Activated CD8-positive, alpha-beta memory T cell treated with anti-CD3 and anti-CD28 coated beads for 48 hours (primary cell): ENCODE results near the gene AANAT.

Experiments used
- DNase-seq, 3 experiments: peaks; one replicate each; pipeline ENCODE4 v3.0.0-alpha.2; 2020; ENCODE audit warnings: low read depth in 2 of 3, low spot score in 2 of 3

The AANAT gene

GRCh38 chr17:76441686-76442340 is 25.6 kb upstream of the AANAT start:
- DNase-seq: no peak

DNA sequence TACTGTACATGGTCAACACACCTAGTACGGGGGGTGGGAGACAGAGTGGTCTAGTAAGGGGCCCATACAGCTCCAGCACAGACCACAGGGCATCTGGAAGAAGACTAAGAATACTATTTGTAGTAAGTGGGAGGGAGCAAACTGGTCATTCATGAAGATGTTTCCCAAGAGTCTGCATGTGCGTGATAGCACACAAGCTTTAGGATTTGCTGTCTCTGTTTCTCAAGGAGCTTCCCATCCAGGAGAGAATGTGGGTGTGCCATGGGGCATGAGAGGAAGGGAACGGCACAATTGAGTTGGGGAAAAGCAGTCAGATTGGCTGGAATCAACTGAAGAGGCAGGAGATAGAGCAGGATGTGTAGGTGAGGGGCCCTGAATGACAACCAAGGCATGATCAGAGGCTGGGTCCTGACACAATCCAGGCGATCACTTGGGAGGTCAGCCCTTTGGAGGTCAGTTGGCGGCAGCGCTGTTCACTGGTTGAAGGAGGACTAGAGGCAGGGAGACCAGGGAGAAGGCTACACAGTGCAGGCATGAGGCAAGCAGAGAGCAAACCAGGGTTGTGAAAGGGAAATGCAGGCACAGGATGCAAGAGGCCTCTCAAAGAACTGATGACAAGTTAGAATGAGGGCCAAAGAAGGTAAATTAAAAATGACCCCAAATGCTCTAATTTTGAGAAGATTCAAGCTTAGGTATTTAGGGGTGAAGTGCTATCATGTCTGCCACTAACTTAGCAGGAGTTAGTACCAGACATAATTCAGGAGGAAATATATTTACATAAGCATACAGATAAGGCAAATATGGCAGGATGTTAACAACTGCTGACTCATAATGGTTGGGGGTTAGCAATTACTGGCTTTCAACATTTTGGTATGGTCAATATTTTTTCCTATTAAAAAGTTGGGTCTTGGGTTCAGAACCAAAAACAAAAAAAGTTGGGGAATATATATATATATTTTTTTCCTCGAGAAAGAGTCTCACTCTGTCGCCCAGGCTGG is 24.8 kb upstream of the AANAT start:
- no peak for DNase-seq

GRCh38 chr17:76444518-76445311 is 22.7 kb upstream of the AANAT start:
- no peak for DNase-seq

GRCh38 chr17:76445697-76446448 is 21.5 kb upstream of the AANAT start:
- no peak for DNase-seq

GRCh38 chr17:76446449-76447231 is 20.8 kb upstream of the AANAT start:
- no peak for DNase-seq

GRCh38 chr17:76447931-76448652 is 19.3 kb upstream of the AANAT start:
- DNase-seq: no peak

- no peak for DNase-seq
Observed at GRCh38 chr17:76449126-76449525, 18.3 kb upstream of the AANAT start.

GRCh38 chr17:76451506-76451905 is 15.9 kb upstream of the AANAT start:
- no peak for DNase-seq

- DNase-seq: no peak
Observed at GRCh38 chr17:76452127-76452659, 15.2 kb upstream of the AANAT start.

DNA sequence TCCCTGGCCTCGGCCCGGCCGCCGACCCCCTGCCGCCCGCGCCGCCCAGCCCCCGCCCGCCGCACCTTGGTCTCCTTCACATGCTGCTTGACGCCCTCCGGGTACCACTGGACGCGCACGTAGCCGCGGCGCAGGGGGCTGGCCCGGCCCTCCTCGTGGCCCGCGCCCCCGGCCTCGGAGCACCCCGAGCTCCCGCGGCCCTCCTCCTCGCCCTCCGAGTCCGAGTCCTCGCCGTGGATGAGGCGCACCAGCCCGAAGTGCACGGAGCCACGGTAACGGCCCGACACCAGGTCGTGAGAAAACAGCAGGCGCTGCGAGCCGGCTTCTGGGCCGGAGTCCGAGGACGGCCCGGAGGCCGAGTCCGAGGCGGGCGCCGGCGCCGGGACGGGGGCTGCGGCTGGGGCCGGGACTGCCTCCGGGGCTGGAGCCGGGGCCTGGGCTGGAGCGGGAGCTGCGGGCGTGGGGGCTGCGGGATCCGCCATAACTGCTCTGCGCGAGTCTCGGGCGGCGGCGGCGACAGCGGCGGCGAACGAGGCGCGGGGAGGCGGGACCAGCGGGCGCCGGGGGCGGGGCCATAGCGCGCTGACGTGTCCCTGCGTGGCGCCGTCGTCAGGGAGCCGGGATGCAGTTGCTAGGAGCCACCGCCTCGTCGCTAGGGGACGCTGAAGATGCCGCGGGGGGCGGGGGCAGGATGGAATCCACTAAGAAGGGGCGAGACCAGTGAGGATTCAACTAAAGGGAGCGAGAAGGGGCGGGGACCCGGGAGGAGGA is 14.6 kb upstream of the AANAT start, which contains the start of gene UBE2O:
TSS of gene UBE2O (minus strand) at position 493 of the 771 bp plus-strand sequence. CDS start at position 482, 11 bp downstream.
- DNase-seq: peak; percentile 83 to 85 (median 84)

DNA sequence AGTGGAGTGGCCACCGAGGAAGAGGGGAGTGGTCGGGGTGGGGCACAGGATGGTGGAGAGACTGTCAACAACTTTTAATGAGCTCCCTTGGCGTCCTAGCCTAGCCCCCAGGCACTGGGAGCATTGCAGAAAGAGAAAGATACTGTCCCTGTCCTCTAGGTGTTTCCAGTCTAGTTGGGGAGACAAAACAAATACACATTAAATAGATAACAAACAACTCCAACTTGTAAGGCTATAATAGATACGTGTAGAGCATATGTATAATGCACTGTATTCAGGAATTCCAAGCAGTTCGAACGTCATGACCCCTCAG is 14.0 kb upstream of the AANAT start:
- DNase-seq: no peak

DNA sequence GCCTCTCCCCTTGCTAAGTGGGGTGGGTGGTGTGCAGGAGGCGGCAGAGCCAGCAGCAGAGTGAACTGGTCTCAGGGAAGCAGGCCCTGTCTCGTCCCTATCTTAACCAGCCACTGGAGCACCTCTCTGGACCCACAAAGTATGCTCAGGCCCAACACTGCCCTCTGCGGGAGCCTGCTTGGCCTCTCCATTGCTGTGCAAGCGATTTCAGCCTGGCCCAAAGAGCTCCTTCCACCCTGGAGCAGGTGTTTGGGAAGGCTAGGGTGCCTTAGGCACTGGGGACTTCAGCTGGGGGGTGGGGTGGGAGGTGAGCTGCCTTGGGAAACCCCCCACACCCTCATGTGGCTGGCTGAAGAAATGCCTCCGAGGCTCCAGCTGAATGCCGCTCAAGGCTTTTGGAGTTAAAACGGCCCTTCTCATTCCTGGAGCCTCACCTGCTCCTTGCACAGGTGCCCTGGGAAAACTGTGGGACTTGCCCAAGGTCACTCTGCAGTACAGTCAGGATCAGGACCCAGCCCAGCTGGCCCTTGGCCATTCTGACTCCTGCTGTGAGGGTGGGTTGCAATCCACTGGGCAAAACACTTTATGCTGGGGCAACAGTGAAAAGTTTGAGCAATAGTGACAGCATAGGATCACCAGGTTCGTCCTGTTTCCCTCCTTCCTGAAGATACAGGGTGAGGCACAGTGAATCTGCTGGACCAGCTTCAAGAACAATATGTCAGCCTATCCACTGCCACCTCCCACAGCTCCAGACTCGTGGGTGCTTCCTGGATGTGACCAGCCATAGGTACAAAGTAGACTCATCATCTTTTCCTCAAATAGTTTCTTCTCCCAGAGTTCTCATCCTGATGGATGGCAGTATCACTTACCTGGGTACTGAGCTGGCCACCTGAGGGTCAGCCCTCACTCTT is 8.6 kb upstream of the AANAT start:
- DNase-seq: no peak

DNA sequence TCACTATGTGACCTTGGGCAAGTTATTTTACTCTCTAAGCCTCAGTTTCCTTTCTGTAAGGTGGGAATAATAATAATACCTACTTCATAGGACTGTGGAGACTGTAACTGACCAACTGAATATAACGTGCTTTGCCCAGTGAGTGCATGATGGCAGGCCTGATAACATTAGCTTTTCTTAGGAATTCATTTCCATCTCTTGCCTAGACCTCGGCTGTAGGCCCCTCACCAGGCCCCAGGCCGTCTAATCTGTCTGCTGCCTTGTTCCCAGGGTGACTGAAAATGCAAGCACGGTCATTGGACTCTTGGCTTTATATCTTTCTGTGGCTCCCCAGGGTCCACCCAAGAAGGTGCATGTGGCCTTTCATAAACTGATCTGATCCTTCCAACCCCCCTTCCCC is 7.7 kb upstream of the AANAT start:
- no peak for DNase-seq

DNA sequence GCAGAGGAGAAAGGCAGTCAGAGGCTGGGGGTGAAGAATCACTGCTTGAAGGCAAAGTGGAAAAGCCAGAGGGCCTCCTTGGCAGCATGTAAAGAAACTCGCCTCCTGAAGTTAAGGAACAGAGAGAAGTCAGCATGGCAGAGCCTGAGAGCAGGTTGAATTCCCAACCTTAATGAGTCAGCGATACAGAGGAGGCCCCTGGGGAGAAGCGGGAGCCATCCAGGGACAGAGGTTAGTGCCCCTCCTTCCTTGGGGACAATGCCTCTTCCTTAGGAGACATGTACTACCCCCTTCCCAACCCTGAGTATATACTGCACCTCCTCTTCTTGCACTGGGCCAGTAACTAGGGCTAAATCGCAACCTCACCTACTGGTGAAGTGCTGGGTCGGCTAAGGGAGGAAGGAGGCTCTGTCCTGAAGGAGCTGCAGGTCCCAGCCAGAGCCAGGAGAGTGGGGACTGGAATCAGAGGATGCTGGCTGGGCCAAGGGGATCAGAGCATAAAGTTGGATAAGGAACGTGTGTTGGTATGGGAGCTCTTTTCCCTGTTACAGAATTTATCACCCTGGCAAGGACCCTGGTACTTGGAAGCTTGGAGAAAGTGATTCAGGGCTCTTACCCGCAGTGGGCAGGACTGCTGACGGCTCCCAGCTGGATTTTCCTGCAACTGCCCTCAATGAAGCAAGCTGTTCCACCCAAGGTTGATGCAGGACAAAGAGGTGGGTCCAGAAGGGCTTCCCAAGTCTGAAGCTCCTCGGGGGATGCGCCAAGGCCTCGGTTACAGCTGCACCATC is 5.4 kb upstream of the AANAT start:
- DNase-seq: no peak

DNA sequence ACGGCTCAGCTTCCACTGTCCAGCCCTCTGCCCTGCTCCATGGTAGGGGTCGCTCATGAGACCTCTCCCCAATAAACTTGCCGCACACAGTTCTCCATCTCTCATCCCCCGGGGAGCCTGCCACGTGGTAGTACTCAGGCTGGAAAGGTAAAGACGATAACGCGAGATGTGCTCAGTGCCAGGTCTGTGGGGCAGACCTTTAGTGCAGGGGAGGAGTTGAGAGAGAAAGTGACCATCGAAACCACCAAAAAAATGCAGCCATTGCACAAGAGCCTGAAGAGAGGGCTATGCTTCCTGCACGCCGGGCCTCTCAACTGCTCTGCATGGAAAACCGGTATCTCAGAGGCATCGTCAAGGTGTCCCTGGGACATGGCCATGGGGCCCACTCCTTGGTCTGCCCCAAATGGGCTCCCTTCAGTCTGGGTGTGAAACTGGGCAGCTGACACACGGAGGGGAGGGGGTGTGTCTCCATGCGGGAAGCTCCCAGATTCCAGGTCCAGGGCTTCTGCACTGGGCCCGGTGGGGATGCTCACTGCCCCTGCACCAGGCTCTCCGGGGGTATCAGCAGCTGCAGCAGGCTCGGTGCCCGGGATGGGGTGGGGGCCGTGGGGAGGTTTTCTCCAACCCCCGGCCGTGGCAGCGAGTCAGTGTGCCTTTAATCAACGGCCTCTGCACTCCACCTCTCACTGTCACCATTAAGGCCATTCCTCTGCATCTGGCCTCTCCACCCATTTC is 4.7 kb upstream of the AANAT start:
- no peak for DNase-seq

- no peak for DNase-seq
Observed at GRCh38 chr17:76466775-76467130, 650 bp upstream of the AANAT start.
